Loucy (cell line): Measurements from ENCODE around the gene RHCG.

Experiments
- EZH2phosphoT487 ChIP-seq: fragments of 200-600 bp; IDR thresholded peaks from 2 replicates; pipeline ENCODE4 v1.6.1; 2018; ENCODE audit warnings: antibody characterized with exemption, mild to moderate bottlenecking, moderate library complexity, borderline replicate concordance
- TF ChIP-seq, protein P1 (sequence below): fragments of 200-600 bp; sonication (generic); conservative IDR thresholded peaks from 2 replicates; pipeline ENCODE4 v1.5.1; 2014; ENCODE audit warnings: mild to moderate bottlenecking, antibody characterized with exemption, low read length

DNA sequence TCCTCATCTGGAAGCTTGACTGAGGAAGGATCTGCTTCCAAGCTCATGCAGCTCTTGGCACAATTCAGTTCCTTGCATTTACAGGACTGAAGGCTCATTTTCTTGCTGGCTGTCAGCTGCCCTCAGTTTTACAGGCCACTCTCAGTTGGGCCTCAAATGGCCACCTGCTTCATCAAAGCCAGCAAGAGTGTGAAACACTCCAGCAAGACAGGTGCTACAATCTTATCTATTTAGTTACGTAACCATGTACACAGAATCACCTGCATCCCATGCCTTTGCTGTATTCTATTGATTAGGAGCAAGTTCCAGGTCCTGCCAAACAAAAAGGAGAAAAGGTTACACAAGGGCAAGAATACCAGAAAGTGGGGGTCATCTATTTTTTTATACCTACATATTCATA is 40.8 kb downstream of the RHCG start:
- TF ChIP-seq EZH2phosphoT487: no peak
- TF ChIP-seq, protein P1, sequence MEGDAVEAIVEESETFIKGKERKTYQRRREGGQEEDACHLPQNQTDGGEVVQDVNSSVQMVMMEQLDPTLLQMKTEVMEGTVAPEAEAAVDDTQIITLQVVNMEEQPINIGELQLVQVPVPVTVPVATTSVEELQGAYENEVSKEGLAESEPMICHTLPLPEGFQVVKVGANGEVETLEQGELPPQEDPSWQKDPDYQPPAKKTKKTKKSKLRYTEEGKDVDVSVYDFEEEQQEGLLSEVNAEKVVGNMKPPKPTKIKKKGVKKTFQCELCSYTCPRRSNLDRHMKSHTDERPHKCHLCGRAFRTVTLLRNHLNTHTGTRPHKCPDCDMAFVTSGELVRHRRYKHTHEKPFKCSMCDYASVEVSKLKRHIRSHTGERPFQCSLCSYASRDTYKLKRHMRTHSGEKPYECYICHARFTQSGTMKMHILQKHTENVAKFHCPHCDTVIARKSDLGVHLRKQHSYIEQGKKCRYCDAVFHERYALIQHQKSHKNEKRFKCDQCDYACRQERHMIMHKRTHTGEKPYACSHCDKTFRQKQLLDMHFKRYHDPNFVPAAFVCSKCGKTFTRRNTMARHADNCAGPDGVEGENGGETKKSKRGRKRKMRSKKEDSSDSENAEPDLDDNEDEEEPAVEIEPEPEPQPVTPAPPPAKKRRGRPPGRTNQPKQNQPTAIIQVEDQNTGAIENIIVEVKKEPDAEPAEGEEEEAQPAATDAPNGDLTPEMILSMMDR: no peak
